K562 (cell line): ENCODE results near the gene PRKD1. TPM values are rescaled to one million over a fixed set of nuclear protein-coding genes. Genes with fewer than 3 reads are reported as not detected.

Source experiments
- ELF2 ChIP-seq: fragments of 250-450 bp; sonication (Bioruptor Pico); IDR thresholded peaks from 2 replicates; pipeline ENCODE4 v1.5.0; 2021; ENCODE audit warnings: mild to moderate bottlenecking
- EP300 ChIP-seq: IDR thresholded peaks from 2 replicates; pipeline ENCODE4 v1.6.1; 2012; ENCODE audit warnings: low read length, improper control_type of control experiment
- IRF2 ChIP-seq: sonication (generic); formaldehyde crosslinking; IDR thresholded peaks from 2 replicates; pipeline ENCODE4 v1.8.1; 2022; ENCODE audit warnings: mild to moderate bottlenecking, missing genetic modification reagents
- LARP7 ChIP-seq: fragments of 450-650 bp; IDR thresholded peaks from 2 replicates; pipeline ENCODE4 v1.6.1; 2016
- LCOR ChIP-seq: sonication (generic); formaldehyde crosslinking; IDR thresholded peaks from 2 replicates; pipeline ENCODE4 v1.8.0; 2022; ENCODE audit warnings: mild to moderate bottlenecking, missing genetic modification reagents
- MECOM ChIP-seq: fragments of 250-450 bp; sonication (Bioruptor Pico); IDR thresholded peaks from 2 replicates; pipeline ENCODE4 v1.8.0; 2022; ENCODE audit warnings: inconsistent platforms
- MITF ChIP-seq: IDR thresholded peaks from 2 replicates; pipeline ENCODE4 v1.6.1; 2014; ENCODE audit warnings: antibody characterized with exemption
- MLX ChIP-seq, 2 experiments: fragments of 450-650 bp in 1 of 2; sonication (generic) in 1 of 2; formaldehyde crosslinking; conservative IDR thresholded peaks; 2 replicates each; pipeline versions ENCODE4 v1.4.0 to v1.8.1; 2020 to 2022; ENCODE audit warnings: mild to moderate bottlenecking in 1 of 2, missing genetic modification reagents in 1 of 2
- NR2C1 ChIP-seq, 2 experiments: fragments of 450-650 bp; IDR thresholded peaks; 2 replicates each; pipeline ENCODE4 v1.6.1; 2017; ENCODE audit warnings: mild to moderate bottlenecking in 2 of 2, antibody characterized with exemption in 1 of 2, inconsistent platforms in 1 of 2, missing compliant biosample characterization in 1 of 2, missing genetic modification characterization in 1 of 2
- PHB2 ChIP-seq: fragments of 450-650 bp; IDR thresholded peaks from 2 replicates; pipeline ENCODE4 v1.6.1; 2017; ENCODE audit warnings: low read depth
- PKNOX1 ChIP-seq: fragments of 450-650 bp; IDR thresholded peaks from 2 replicates; pipeline ENCODE4 v1.6.1; 2016
- POLR3G ChIP-seq: IDR thresholded peaks from 2 replicates; pipeline ENCODE4 v1.6.1; 2011; ENCODE audit not compliant: insufficient read length, insufficient replicate concordance; ENCODE audit errors: extremely low read depth
- PREB ChIP-seq: sonication (generic); formaldehyde crosslinking; IDR thresholded peaks from 2 replicates; pipeline ENCODE4 v1.8.1; 2023; ENCODE audit warnings: mild to moderate bottlenecking, missing genetic modification reagents
- PTRF ChIP-seq: fragments of 450-650 bp; IDR thresholded peaks from 2 replicates; pipeline ENCODE4 v1.6.1; 2016; ENCODE audit warnings: mild to moderate bottlenecking, missing genetic modification characterization, missing compliant biosample characterization
- SMC3 ChIP-seq: conservative IDR thresholded peaks from 2 replicates; pipeline ENCODE4 v1.6.1; 2011; ENCODE audit warnings: low read depth, low read length, improper control_type of control experiment; ENCODE audit not compliant: insufficient read depth
- SNAPC5 ChIP-seq: fragments of 250-450 bp; sonication (Bioruptor Pico); IDR thresholded peaks from 2 replicates; pipeline ENCODE4 v1.8.0; 2021; ENCODE audit warnings: moderate library complexity, mild to moderate bottlenecking, inconsistent platforms
- TFAP4 ChIP-seq: sonication (generic); formaldehyde crosslinking; IDR thresholded peaks from 2 replicates; pipeline ENCODE4 v1.8.0; 2022; ENCODE audit warnings: missing genetic modification reagents, mild to moderate bottlenecking, moderate library complexity, borderline replicate concordance
- TRIM25 ChIP-seq: fragments of 450-650 bp; IDR thresholded peaks from 2 replicates; pipeline ENCODE4 v1.7.0; 2016; ENCODE audit warnings: borderline replicate concordance
- ZBED1 ChIP-seq: IDR thresholded peaks from 2 replicates; pipeline ENCODE4 v1.6.1; 2014
- ZNF143 ChIP-seq: sonication (generic); formaldehyde crosslinking; IDR thresholded peaks from 2 replicates; pipeline ENCODE4 v1.9.0; 2022; ENCODE audit warnings: mild to moderate bottlenecking, missing genetic modification reagents
- ZNF584 ChIP-seq: fragments of 200-800 bp; sonication (Bioruptor generic); IDR thresholded peaks from 2 replicates; pipeline ENCODE4 v1.6.1; 2016; ENCODE audit warnings: low read depth, mild to moderate bottlenecking, missing genetic modification characterization, missing compliant biosample characterization
- ZNF780A ChIP-seq: fragments of 250-450 bp; sonication (Bioruptor Pico); IDR thresholded peaks from 2 replicates; pipeline ENCODE4 v1.5.0; 2021; ENCODE audit warnings: mild to moderate bottlenecking
- polyA plus RNA-seq, 8 experiments: library from polyadenylated mRNA; depleted of rRNA in 4 of 8; stranded (reverse) in 5 of 8; unstranded in 3 of 8; fragments of >200 nt; fragmentation: Nextera tagmentation in 2 of 8; fragmentation: Illumina TruSeq in 1 of 8; extraction: Ambion mirVana in 2 of 8; extraction: Trizol in 1 of 8; gene quantifications; 2 replicates each; pipeline versions ENCODE4 v1.2.1 to v1.2.3, GENCODE V29; 2011 to 2014; ENCODE audit warnings: inconsistent platforms in 1 of 8, missing spikeins in 1 of 8
- total RNA-seq, 7 experiments: library from RNA; depleted of rRNA in 6 of 7; stranded (reverse); fragments of >200 nt in 6 of 7; fragmentation: Illumina TruSeq in 2 of 7; extraction: Trizol in 2 of 7; gene quantifications; 2 replicates each; pipeline versions ENCODE4 v1.2.1 to v1.2.3, GENCODE V29; 2011 to 2021; ENCODE audit warnings: low replicate concordance in 1 of 7

The PRKD1 gene
- total and polyA plus RNA-seq, 9 of the 15 experiments (the other 6 are each of a cell fraction or from before 2014, with no cell fraction given), result 0.04 to 0.25 (median 0.13) TPM; not detected in 1

GRCh38 chr14:29650554-29651269 lies 276.9 kb downstream of the PRKD1 start (continued):
- TF ChIP-seq MLX (CRISPR knock-in tag; conservative IDR thresholded peaks at IDR 0.05) (no peak), PHB2 (peak; percentile 83), TRIM25 (no peak), LARP7 (no peak), MITF (no peak), LCOR (CRISPR knock-in tag) (no peak), PKNOX1 (peak; percentile 55), PREB (CRISPR knock-in tag) (no peak), SNAPC5 (CRISPR knock-in tag) (no peak), POLR3G (no peak), EP300 (peak; percentile 94), NR2C1 (IDR thresholded peaks at IDR 0.05) (no peak), NR2C1 (tag; IDR thresholded peaks at IDR 0.05) (peak; percentile 39; the same call in 1 of the 2 replicates), IRF2 (CRISPR knock-in tag) (no peak), TFAP4 (CRISPR knock-in tag) (no peak), PTRF (tag) (no peak), ELF2 (no peak), SMC3 (no peak), ZNF584 (CRISPR knock-in tag) (no peak), ZNF780A (CRISPR knock-in tag) (no peak), MECOM (CRISPR knock-in tag) (no peak), ZBED1 (no peak), ZNF143 (CRISPR knock-in tag) (no peak)
